Panc1 (cell line): ENCODE results near the gene CLGN.

Experiments
- POLR2AphosphoS5 ChIP-seq: IDR thresholded peaks from 2 replicates; pipeline ENCODE4 v1.6.1; 2012; ENCODE audit warnings: mild to moderate bottlenecking, low read depth, low read length, moderate library complexity
- SIN3A ChIP-seq: IDR thresholded peaks from 2 replicates; pipeline ENCODE4 v1.6.1; 2012; ENCODE audit warnings: low read depth, mild to moderate bottlenecking, low read length, moderate library complexity, borderline replicate concordance; ENCODE audit not compliant: insufficient read depth
- TCF7L2 ChIP-seq: IDR thresholded peaks from 2 replicates; pipeline ENCODE4 v1.6.1; 2011; ENCODE audit warnings: mild to moderate bottlenecking, low read depth, low read length, inconsistent platforms
- TF ChIP-seq, protein P1 (sequence below): fragments of 450-650 bp; IDR thresholded peaks from 2 replicates; pipeline ENCODE4 v1.5.1; 2017; ENCODE audit warnings: mild to moderate bottlenecking
- TF ChIP-seq, protein P2 (sequence below), 2 experiments: IDR thresholded peaks; 2 replicates each; pipeline ENCODE4 v1.6.1; 2011 to 2012; ENCODE audit warnings: low read depth in 2 of 2, control low read depth in 1 of 2, low read length in 1 of 2, mild to moderate bottlenecking in 1 of 2, moderate library complexity in 1 of 2; ENCODE audit not compliant: insufficient read depth in 1 of 2

DNA sequence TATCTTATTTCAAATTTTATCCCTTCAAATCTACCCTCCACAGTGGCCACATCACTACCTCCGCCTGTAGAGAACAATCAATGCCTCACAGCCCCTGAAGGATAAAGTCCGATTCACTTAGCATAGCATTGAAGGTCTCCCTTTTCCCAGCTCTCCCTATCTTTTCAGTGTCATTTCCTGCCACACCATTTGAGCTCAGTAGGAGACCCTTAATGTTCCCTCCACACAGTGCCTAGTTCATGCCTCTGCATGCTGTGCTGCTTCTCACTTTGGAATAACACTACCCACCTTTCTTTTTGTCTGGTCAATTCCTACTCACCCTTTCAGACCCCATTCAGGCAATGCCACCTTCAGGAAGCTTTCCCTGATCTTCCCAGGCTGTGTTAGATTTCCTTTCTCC is 77.6 kb downstream of the CLGN start:
- TF ChIP-seq, protein P1, sequence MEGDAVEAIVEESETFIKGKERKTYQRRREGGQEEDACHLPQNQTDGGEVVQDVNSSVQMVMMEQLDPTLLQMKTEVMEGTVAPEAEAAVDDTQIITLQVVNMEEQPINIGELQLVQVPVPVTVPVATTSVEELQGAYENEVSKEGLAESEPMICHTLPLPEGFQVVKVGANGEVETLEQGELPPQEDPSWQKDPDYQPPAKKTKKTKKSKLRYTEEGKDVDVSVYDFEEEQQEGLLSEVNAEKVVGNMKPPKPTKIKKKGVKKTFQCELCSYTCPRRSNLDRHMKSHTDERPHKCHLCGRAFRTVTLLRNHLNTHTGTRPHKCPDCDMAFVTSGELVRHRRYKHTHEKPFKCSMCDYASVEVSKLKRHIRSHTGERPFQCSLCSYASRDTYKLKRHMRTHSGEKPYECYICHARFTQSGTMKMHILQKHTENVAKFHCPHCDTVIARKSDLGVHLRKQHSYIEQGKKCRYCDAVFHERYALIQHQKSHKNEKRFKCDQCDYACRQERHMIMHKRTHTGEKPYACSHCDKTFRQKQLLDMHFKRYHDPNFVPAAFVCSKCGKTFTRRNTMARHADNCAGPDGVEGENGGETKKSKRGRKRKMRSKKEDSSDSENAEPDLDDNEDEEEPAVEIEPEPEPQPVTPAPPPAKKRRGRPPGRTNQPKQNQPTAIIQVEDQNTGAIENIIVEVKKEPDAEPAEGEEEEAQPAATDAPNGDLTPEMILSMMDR = no peak
- TF ChIP-seq SIN3A (no peak), POLR2AphosphoS5 (no peak), TCF7L2 (no peak)
- TF ChIP-seq, protein P2, sequence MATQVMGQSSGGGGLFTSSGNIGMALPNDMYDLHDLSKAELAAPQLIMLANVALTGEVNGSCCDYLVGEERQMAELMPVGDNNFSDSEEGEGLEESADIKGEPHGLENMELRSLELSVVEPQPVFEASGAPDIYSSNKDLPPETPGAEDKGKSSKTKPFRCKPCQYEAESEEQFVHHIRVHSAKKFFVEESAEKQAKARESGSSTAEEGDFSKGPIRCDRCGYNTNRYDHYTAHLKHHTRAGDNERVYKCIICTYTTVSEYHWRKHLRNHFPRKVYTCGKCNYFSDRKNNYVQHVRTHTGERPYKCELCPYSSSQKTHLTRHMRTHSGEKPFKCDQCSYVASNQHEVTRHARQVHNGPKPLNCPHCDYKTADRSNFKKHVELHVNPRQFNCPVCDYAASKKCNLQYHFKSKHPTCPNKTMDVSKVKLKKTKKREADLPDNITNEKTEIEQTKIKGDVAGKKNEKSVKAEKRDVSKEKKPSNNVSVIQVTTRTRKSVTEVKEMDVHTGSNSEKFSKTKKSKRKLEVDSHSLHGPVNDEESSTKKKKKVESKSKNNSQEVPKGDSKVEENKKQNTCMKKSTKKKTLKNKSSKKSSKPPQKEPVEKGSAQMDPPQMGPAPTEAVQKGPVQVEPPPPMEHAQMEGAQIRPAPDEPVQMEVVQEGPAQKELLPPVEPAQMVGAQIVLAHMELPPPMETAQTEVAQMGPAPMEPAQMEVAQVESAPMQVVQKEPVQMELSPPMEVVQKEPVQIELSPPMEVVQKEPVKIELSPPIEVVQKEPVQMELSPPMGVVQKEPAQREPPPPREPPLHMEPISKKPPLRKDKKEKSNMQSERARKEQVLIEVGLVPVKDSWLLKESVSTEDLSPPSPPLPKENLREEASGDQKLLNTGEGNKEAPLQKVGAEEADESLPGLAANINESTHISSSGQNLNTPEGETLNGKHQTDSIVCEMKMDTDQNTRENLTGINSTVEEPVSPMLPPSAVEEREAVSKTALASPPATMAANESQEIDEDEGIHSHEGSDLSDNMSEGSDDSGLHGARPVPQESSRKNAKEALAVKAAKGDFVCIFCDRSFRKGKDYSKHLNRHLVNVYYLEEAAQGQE (IDR thresholded peaks at IDR 0.05; ENCODE audit: insufficient read depth in 1 of 2, low read depth in 2 of 2, low read length in 1 of 2) = no peak
